Forelimb muscle (tissue), 1 donor: ENCODE results near the gene CCDC24. TPM values are rescaled to one million over a fixed set of nuclear protein-coding genes. Genes with fewer than 3 reads are reported as not detected.

Experiments
- DNase-seq: peaks from one replicate; pipeline ENCODE4 v3.0.0-alpha.2; 2013; ENCODE audit warnings: low read depth
- polyA plus RNA-seq: library from polyadenylated mRNA; unstranded; fragments of 120-200 nt; gene quantifications from one replicate; pipeline ENCODE4 v1.2.1, GENCODE V29; 2013; ENCODE audit not compliant: insufficient read length

The CCDC24 gene
- polyA plus RNA-seq, 1 donor, result 0.78 TPM

DNA sequence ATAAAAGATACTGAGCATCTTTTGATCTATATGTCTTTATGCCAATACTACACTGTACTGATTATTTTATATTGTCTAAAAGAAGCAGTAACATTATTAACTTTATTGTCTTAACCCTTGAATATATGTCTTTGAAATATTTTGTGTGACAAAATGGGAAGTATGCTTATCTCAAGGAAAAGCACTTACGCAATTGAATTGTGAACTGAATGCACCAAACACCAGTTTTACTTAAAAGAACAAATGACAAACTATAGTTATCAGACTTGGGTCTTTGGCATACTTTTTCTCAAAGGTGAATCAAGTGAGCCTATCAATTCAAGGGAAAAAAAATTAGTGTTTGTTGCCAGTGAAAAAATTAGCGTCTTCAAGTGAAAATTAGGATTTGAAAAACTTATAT is 49.0 kb downstream of the CCDC24 start:
- DNase-seq, result no peak

- DNase-seq, result no peak
Observed at GRCh38 chr1:44040846-44041245, 49.4 kb downstream of the CCDC24 start.

GRCh38 chr1:44043176-44044070 is 52.0 kb downstream of the CCDC24 start:
- no peak for DNase-seq

DNA sequence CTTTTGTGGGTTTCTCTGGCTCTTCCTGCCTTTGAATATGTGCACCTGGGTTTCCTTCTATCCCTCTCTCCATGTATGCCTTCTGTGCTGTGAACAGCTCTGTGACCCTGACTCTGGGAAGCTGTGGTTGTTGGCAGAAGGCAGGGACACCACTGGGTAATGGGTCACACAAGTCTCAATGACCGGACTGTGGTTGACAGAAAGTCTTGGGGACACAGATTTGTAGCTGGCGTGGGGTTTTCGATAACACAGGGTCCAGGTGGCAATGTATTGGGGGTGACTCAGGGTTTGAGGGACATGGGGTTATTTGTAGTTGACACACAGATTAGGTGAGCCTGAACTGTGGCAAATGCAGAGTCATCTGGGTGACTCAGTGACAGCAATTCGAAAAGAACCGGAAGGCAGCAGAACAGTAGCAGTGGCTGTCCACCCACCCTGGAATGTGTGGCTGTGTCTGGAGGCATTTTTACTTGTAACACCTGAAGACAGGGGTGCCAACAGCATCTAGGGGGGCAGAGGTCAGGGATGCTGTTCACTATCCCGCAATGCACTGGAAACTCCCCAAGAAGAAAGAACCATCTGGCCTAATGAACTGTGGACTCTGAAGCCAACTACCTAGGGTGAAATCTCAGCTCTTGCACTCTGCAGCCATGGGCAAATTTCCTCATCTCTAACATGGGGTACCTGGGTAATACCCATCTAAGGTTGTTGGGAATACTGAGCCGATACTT is 52.8 kb downstream of the CCDC24 start:
- DNase-seq, result no peak

DNA sequence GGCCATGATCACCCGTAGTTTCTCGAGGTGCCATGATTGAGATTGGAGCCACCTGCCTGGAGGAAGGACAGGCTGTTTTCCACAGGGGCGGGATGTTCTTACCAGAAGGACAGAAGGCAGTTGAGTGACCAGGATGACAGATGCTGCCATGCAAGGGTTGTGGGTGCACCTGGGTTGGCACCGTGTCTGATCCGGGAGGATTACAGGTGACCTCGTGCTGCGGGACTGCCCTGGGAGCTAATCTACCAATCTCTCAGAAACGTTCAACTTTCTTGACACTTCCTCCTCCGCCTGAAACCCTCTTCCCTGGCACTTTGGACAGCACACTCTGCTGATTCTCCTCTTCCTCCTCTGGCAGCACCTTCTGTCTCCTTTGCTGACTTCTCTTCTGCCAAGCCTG is 53.7 kb downstream of the CCDC24 start:
- DNase-seq, result no peak

Other genes with a start within 250 kb of the CCDC24 start
- gene ARTN, start 57.8 kb upstream of the CCDC24 start, polyA plus RNA-seq, result 1.6 TPM
- 30.8 TPM for gene IPO13, start 44.6 kb upstream of the CCDC24 start, polyA plus RNA-seq
- 18.6 TPM for gene DPH2, start 21.6 kb upstream of the CCDC24 start, polyA plus RNA-seq
- 46.9 TPM for gene ATP6V0B, start 16.6 kb upstream of the CCDC24 start, polyA plus RNA-seq
- gene B4GALT2, start 12.4 kb upstream of the CCDC24 start, polyA plus RNA-seq, result 42.0 TPM
- 3.2 TPM for gene SLC6A9, start 39.9 kb downstream of the CCDC24 start, polyA plus RNA-seq
- 0.13 TPM for gene KLF17, start 127.2 kb downstream of the CCDC24 start, polyA plus RNA-seq
- not detected for gene KLF18, start 150.0 kb downstream of the CCDC24 start, polyA plus RNA-seq
- gene DMAP1, start 221.9 kb downstream of the CCDC24 start, polyA plus RNA-seq, result 42.1 TPM